Right atrium auricular region (tissue), 2 donors: ENCODE measurements around the gene TTC39A. TPM values are rescaled to one million over a fixed set of nuclear protein-coding genes. Genes with fewer than 3 reads are reported as not detected.

Experiments used
- DNase-seq: peaks from one replicate; pipeline ENCODE4 v3.0.0-alpha.2; 2019; ENCODE audit warnings: low spot score
- H3K27ac ChIP-seq, 2 donors: fragments of 200-600 bp; sonication (generic); 1 replicate in 1 of 2; 2 replicates in 1 of 2; pipeline ENCODE4 v1.5.1; 2016 to 2019
- H3K27me3 ChIP-seq, 2 donors: fragments of 200-600 bp; sonication (generic); one replicate each; pipeline versions ENCODE4 v1.5.1 to v1.6.0; 2017 to 2019
- H3K36me3 ChIP-seq: fragments of 200-600 bp; sonication (generic); one replicate; pipeline ENCODE4 v1.5.1; 2016
- H3K4me1 ChIP-seq, 2 donors: fragments of 200-600 bp; sonication (generic); one replicate each; pipeline versions ENCODE4 v1.5.1 to v1.6.0; 2017 to 2019
- H3K4me3 ChIP-seq, 2 donors: fragments of 200-600 bp; sonication (generic); 1 replicate in 1 of 2; 2 replicates in 1 of 2; pipeline ENCODE4 v1.5.1; 2017 to 2019; ENCODE audit warnings: mild to moderate bottlenecking in 1 of 2, moderate library complexity in 1 of 2
- H3K9me3 ChIP-seq, 2 donors: fragments of 200-600 bp; sonication (generic); one replicate each; pipeline ENCODE4 v1.5.1; 2019
- total RNA-seq, 2 donors: library from RNA; depleted of rRNA; stranded (reverse); fragments of >200 nt; gene quantifications; one replicate each; pipeline ENCODE4 v1.1.0, GENCODE V29; 2016
- TF ChIP-seq, protein P1 (sequence below), 2 donors: fragments of 200-600 bp; sonication (generic); IDR thresholded peaks; one replicate each; pipeline ENCODE4 v1.5.1; 2019; ENCODE audit warnings: antibody characterized with exemption in 2 of 2

TTC39A gene
- total RNA-seq, 2 donors from 2014 or later: 14.9 to 33.7 TPM

DNA sequence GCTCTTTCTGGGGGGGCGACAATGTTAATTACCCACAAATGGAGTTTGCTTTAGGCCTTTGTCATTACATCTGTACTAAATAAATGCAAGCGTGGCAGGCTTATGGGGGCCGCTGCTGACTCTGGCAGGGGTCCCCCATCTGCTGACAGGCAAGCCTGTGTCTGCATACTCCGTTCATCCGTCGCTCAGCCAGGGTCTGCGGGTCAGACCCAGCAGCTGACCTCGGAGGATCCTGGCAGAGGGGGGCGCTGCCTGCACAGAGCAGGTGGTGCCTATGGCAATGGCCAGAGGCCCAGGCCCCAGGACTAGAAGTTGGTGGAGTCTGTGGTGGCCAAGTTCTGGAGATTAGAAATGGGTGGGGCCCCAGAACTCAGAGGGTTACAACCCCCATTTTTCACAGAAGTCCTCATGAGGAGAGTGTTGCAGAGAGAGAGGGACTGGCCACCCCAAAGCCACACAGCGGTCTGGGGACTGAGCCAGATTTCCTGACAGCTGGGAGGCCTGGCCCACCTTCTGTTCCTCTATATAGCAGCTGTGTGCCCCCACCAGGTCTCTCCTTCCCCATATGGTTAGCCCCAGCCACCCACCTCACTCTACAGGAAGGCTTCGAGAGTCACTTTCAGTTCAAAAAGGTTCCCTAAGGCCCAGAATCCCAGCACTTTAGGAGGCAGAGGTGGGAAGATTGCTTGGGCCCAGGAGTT, 31.0 kb downstream of the TTC39A start:
- H3K4me3 ChIP-seq: no peak overlapping the region
- no peaks in the 10 kb centered on the region for H3K27me3 ChIP-seq
- H3K27ac ChIP-seq: no peak overlapping the region
- TF ChIP-seq, protein P1, sequence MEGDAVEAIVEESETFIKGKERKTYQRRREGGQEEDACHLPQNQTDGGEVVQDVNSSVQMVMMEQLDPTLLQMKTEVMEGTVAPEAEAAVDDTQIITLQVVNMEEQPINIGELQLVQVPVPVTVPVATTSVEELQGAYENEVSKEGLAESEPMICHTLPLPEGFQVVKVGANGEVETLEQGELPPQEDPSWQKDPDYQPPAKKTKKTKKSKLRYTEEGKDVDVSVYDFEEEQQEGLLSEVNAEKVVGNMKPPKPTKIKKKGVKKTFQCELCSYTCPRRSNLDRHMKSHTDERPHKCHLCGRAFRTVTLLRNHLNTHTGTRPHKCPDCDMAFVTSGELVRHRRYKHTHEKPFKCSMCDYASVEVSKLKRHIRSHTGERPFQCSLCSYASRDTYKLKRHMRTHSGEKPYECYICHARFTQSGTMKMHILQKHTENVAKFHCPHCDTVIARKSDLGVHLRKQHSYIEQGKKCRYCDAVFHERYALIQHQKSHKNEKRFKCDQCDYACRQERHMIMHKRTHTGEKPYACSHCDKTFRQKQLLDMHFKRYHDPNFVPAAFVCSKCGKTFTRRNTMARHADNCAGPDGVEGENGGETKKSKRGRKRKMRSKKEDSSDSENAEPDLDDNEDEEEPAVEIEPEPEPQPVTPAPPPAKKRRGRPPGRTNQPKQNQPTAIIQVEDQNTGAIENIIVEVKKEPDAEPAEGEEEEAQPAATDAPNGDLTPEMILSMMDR (IDR thresholded peaks at IDR 0.05): no peak
- H3K36me3 ChIP-seq: no peaks in the 10 kb centered on the region
- no peaks in the 10 kb centered on the region for H3K9me3 ChIP-seq
- DNase-seq: no peak
- peaks cover 0 to 16% of the 10 kb centered on the region in 2 donors for H3K4me1 ChIP-seq

DNA sequence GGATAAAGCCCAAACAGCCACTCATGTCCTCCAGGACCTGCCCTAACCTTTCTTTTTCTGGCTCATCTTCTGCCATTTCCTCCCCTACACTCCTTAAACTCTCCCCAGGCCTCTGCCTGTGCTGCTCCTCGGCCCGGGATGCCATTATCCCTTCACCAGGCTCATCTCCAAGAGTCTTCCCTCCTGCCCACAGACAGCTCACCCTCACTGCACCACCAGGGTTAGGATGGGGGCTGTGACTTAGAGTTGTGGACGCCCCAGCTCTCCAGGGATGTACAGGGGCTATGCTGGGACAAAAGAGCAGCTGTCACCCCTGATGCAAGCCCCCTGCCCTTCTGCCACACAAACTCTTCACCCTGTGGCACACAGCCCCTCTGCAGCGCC, 32.0 kb downstream of the TTC39A start:
- H3K27ac ChIP-seq: no peak overlapping the region
- H3K27me3 ChIP-seq: no peaks in the 10 kb centered on the region
- H3K4me1 ChIP-seq: peaks cover 0 to 16% of the 10 kb centered on the region in 2 donors
- H3K4me3 ChIP-seq: no peak overlapping the region
- H3K36me3 ChIP-seq: no peaks in the 10 kb centered on the region
- TF ChIP-seq, protein P1 (IDR thresholded peaks at IDR 0.05): no peak
- DNase-seq: no peak
- H3K9me3 ChIP-seq: no peaks in the 10 kb centered on the region

DNA sequence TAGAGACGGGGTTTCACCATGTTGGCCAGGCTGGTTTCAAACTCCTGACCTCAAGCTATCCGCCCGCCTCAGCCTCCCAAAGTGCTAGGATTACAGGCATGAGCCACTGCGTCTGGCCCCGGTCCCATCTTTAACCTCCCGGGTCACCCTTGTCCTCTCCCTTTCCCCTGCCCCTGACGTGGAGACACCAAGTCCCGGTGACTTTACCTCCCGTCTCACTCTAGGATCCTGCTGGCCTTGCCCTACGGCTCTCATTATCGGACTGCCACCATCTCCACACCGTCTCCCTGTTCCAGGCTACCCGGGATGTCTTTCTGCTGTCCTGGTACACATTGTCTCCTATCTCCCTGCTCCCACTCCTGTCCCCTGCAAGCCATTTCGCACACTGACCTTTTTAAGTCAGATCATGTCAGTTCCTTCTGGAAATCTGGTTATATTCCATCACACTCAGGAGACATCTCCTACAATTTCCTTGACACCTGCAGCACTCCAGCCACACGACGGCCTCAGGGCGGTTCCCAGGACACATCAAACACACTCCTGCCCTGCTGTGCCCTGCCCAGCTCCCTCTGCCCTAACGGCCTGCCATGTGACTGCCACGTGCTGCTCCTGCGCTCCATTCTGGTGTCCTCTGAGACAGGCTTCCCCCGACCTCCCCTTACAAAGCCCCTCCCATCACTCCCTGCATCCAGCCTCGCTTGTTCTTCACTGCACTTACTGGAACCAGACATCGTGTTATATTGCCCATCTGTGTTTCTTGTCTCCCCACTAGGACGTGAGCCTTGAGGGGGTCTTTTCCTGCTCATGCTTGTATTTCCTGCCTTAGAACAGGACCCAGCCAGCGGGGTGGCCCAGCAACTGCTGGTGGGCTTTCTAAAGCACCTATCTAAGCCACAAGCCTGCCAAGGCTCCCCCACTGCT, 32.7 kb downstream of the TTC39A start:
- no peaks in the 10 kb centered on the region for H3K27me3 ChIP-seq
- no peaks in the 10 kb centered on the region for H3K36me3 ChIP-seq
- no peak overlapping the region for H3K27ac ChIP-seq
- H3K9me3 ChIP-seq: no peaks in the 10 kb centered on the region
- TF ChIP-seq, protein P1 (IDR thresholded peaks at IDR 0.05): no peak
- H3K4me3 ChIP-seq: peak overlapping the region; percentile 33 to 52
- H3K4me1 ChIP-seq: peaks cover 0 to 16% of the 10 kb centered on the region in 2 donors
- DNase-seq: no peak

DNA sequence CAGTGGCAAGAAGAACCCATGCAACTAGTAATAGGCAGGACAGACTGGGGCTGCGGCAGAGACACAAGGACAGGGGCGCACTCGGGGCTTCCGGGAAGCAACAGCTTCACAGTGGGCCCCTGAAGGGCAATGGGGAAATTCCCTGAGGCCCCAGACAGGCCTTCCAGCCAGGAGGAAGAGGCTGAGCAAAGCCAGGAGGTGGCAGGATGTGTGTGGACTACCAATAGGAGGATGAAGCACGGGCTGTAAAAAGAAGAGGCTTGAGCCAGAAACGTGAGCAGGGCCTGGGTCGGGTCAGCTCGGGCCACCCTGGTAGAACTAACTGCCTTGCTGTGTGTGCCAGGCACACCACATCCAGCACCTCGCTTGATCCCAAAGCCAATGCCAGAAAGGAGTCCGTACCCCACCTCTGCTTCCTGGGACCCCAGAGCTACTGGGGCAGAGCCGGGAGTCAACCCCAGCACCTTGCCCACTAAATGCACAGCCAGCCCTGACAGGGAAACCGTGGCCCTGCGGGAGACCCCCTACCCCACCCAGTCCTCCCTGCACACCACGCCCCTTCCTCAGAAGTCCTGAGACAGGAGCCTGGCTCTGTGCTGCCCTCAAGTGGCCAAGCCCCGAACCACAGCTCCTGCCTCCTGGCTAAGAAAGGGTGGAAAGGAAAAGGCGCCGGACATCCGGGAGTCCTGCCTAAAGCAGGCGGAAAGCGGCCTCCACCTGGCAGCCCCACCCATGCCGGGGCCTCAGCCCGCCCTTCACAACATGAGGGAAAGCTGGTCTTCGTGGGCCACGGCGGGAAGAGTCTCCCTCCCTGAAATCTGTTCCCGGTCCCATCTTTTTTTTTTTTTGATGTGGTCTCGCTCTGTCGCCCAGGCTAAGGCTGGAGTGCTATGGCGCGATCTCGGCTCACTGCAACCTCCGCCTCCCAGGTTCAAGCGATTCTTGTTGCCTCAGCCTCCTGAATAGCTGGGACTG, 33.7 kb downstream of the TTC39A start:
- Histone ChIP-seq H3K4me3 (peak overlapping the region; percentile 33 to 52), H3K27ac (peak overlapping the region in 1 of 2 donors; percentile 35), H3K27me3 (no peaks in the 10 kb centered on the region), H3K36me3 (no peaks in the 10 kb centered on the region), H3K9me3 (no peaks in the 10 kb centered on the region), H3K4me1 (peaks cover 0 to 16% of the 10 kb centered on the region in 2 donors)
- DNase-seq: peak; percentile 83
- TF ChIP-seq, protein P1 (IDR thresholded peaks at IDR 0.05): peak; percentile 97 to 98

DNA sequence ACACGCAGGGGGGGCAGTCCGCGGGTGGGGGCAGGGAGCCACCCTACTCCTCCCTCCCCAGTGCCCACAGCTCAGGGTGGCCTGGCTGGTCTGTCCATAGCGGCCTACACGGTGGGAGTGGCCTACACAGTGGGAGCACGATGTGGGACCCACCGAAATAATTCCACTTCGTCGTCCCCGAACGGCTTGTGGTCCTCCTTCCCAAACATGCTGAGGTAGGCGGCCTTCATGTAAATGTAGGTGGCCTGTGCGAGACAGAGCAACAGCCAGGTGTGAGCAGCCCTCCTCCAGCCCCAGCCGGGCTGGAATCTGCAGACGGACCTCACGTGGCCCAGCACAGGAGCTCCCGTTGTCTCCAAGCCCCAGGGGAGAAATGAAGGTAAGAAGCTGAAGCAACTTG, 34.4 kb downstream of the TTC39A start:
- no peak overlapping the region for H3K4me3 ChIP-seq
- DNase-seq: no peak
- TF ChIP-seq, protein P1 (IDR thresholded peaks at IDR 0.05): no peak

More for the DNA sequence above, 34.4 kb downstream of the TTC39A start:
- H3K9me3 ChIP-seq: no peaks in the 10 kb centered on the region
- no peak overlapping the region for H3K27ac ChIP-seq
- H3K36me3 ChIP-seq: no peaks in the 10 kb centered on the region
- H3K27me3 ChIP-seq: no peaks in the 10 kb centered on the region
- peaks cover 0 to 16% of the 10 kb centered on the region in 2 donors for H3K4me1 ChIP-seq
